Vagina (tissue), 2 donors: ENCODE data around the gene SETBP1.

ENCODE experiments used
- CTCF ChIP-seq, 3 experiments: fragments of 450-650 bp in 2 of 3; fragments of 200-600 bp in 1 of 3; sonication (generic) in 1 of 3; IDR thresholded peaks; one replicate each; pipeline ENCODE4 v1.5.1; 2017 to 2019; ENCODE audit warnings: antibody characterized with exemption in 3 of 3, mild to moderate bottlenecking in 2 of 3, moderate library complexity in 2 of 3
- POLR2A ChIP-seq, 2 donors: fragments of 450-650 bp; IDR thresholded peaks; one replicate each; pipeline ENCODE4 v1.6.1; 2017; ENCODE audit warnings: antibody characterized with exemption in 2 of 2, mild to moderate bottlenecking in 2 of 2, moderate library complexity in 2 of 2
- POLR2AphosphoS5 ChIP-seq, 2 donors: sonication (generic); formaldehyde crosslinking; IDR thresholded peaks; one replicate each; pipeline ENCODE4 v1.9.0; 2017; ENCODE audit warnings: antibody characterized with exemption in 2 of 2, mild to moderate bottlenecking in 2 of 2, low read depth in 1 of 2; ENCODE audit not compliant: insufficient read depth in 1 of 2

- no peak for TF ChIP-seq CTCF (IDR thresholded peaks at IDR 0.05)
- no peak for TF ChIP-seq POLR2AphosphoS5 (IDR thresholded peaks at IDR 0.05; ENCODE audit: insufficient read depth in 1 of 2, low read depth in 1 of 2)
- no peak for TF ChIP-seq POLR2A (IDR thresholded peaks at IDR 0.05)
Measured at GRCh38 chr18:44897816-44898215, 217.1 kb downstream of the SETBP1 start.
